ENCODE measurements around the gene TNFAIP1. TPM values are rescaled to one million over a fixed set of nuclear protein-coding genes. Genes with fewer than 3 reads are reported as not detected.
"Not testable (repeated sequence)": the region's sequence is repeated elsewhere in the genome, so short reads cannot be mapped to it uniquely, and the experiment has no call there.

The TNFAIP1 gene, protein sequence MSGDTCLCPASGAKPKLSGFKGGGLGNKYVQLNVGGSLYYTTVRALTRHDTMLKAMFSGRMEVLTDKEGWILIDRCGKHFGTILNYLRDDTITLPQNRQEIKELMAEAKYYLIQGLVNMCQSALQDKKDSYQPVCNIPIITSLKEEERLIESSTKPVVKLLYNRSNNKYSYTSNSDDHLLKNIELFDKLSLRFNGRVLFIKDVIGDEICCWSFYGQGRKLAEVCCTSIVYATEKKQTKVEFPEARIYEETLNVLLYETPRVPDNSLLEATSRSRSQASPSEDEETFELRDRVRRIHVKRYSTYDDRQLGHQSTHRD
- total RNA-seq (10 to 100 TPM in 4 of 5 experiments, 1 to 10 TPM in 1; 8.0 to 26.9 (median 25.9) TPM), polyA plus RNA-seq (10 to 100 TPM; 10.3 to 19.0 TPM), total RNA-seq (21.4 reads per million, percentile 52 among the genes with 10 or more reads in this experiment)

DNA sequence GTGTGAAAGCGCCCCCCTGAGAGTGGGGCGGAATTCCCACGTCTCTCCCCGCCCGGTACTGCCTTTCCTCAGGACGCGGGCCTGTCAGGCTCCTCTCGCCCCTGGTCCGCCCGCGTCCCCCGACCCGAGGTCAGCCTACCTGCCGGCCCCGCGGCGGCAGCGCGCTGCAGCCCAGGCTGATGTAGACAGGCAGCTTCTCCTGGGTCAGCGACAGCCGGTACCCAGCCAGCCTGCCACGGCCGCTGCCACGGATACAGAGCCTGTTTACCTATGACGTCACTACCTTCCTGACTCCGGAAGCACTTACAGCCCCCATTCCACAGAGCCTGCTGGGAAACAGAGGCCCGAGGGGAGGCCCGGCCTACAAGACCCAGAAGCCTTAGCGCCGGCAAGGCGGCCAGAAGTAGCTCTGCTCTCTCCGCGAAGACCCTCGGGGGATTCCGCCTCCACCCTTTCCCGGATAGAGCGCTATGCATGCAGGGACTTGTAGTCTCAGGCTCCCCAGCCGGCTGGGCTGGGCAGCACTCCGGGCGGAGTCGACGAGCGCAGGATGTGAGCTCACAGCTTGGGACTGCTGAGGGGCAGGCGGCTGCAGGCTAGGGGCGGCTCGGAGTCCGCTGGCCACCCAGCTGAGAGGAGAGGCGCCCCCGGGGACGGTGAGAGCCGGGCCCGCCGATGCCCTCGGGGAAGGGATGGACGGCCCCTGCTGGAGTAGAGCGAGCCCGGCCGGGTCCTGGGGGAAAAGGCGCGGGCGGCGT lies at the start of gene TNFAIP1, which contains the start of gene IFT20:
TNFAIP1 (plus strand) TSS at position 561 of the 758 bp plus-strand sequence. CDS start 3,761 bp downstream, outside the sequence.
IFT20 (minus strand) TSS at position 272 of the 758 bp plus-strand sequence. CDS start 3,487 bp downstream, outside the sequence.
- H3K27me3 Mint-ChIP-seq, result no peaks in the 10 kb centered on the region
- ChIA-PET CTCF (interaction anchor here (0.5 to 1.8 kb wide), 3 partner anchors 15 to 311 kb away, joined by 3 to 14 read pairs (median 3); partner anchors contain the start of gene POLDIP2), POLR2A (interaction anchor here (0.7 to 4.6 kb wide), 22 partner anchors 11 to 616 kb away, joined by 3 to 75 read pairs (median 4); partner anchors contain the start of genes ALDOC, BLTP2, PHF12 and POLDIP2)
- ATAC-seq, result peak; percentile 98
- H3K36me3 Mint-ChIP-seq, result peaks cover 0 to 15% (median 0%) of the 10 kb centered on the region in 5 donors
- Histone ChIP-seq H3K27me3 (ENCODE audit: control insufficient read depth in 2 of 2, insufficient read depth in 2 of 2, low read length in 2 of 2) (no peaks in the 10 kb centered on the region), H3K4me3 (ENCODE audit: low read length) (peak within 1 kb of the TSS; percentile 79), H3K4me1 (ENCODE audit: control insufficient read depth in 2 of 2, insufficient read depth in 2 of 2, low read length in 2 of 2) (peaks cover 16 to 19% of the 10 kb centered on the region in 2 donors), H3K9me3 (ENCODE audit: control insufficient read depth in 2 of 3, low read length in 3 of 3) (no peaks in the 10 kb centered on the region), H3K27ac (ENCODE audit: low read depth, low read length) (peak within 1 kb of the TSS; percentile 95), H3K36me3 (ENCODE audit: control insufficient read depth in 2 of 3, insufficient read depth in 3 of 3, low read length in 3 of 3) (peaks cover 0 to 37% (median 7%) of the 10 kb centered on the region in 3 experiments)
- intact Hi-C loops (cut with micrococcal nuclease), result loop anchor here (1.0 to 10.0 kb wide), 16 partner anchors 16 to 530 kb away; partner anchors contain the start of genes POLDIP2 (in 2 of the 2), SARM1 (in 2 of the 2), TMEM97 (in 2 of the 2) and ALDOC (in 1 of the 2)
- DNase-seq, result peak; percentile 86 to 100 (median 98)
- H3K27ac Mint-ChIP-seq, result peak within 1 kb of the TSS; percentile 91 to 98 (median 97)
- H3K4me3 Mint-ChIP-seq, result peak within 1 kb of the TSS; percentile 86 to 99 (median 97)
- no peaks in the 10 kb centered on the region for H3K9me3 Mint-ChIP-seq
- H3K4me1 Mint-ChIP-seq, result peaks cover 31 to 63% (median 59%) of the 10 kb centered on the region in 7 donors

DNA sequence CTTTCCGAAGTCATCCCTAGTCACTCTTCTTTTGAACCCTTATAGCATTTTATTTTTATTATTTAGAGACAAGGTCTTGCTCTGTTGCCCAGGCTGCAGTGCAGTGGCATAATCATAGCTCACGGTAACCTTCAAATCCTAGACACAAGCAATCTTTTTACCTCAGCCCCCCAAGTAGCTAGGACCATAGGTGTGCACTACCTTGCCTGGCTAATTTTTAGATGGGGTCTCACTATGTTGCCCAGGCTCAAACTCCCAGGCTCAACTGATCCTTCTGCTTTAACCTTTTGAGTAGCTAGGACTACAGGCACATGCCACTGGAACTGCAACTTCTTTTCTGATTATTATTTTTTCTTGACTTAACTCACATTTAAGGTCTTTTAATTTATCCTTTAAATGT lies 49.6 kb upstream of the TNFAIP1 start:
- H3K27me3 ChIP-seq (ENCODE audit: control insufficient read depth in 2 of 2, insufficient read depth in 2 of 2, low read length in 2 of 2), result no peaks in the 10 kb centered on the region
- H3K36me3 Mint-ChIP-seq, result no peaks in the 10 kb centered on the region
- no peaks in the 10 kb centered on the region for H3K9me3 Mint-ChIP-seq
- H3K9me3 ChIP-seq (ENCODE audit: control insufficient read depth in 2 of 3, low read length in 3 of 3), result no peaks in the 10 kb centered on the region
- no peaks in the 10 kb centered on the region for H3K4me1 Mint-ChIP-seq
- ChIA-PET CTCF (no interaction called here), POLR2A (no interaction called here)
- no peak overlapping the region for H3K4me3 Mint-ChIP-seq
- no peak overlapping the region for H3K27ac Mint-ChIP-seq
- H3K36me3 ChIP-seq (ENCODE audit: control insufficient read depth in 2 of 3, insufficient read depth in 3 of 3, low read length in 3 of 3), result no peaks in the 10 kb centered on the region
- no peaks in the 10 kb centered on the region for H3K4me1 ChIP-seq (ENCODE audit: control insufficient read depth in 2 of 2, insufficient read depth in 2 of 2, low read length in 2 of 2)
- ATAC-seq (no peak), DNase-seq (no peak)
- no peak overlapping the region for H3K4me3 ChIP-seq (ENCODE audit: low read length)
- intact Hi-C loops (cut with micrococcal nuclease), result no loop called here
- no peak overlapping the region for H3K27ac ChIP-seq (ENCODE audit: low read depth, low read length)
- H3K27me3 Mint-ChIP-seq, result peaks cover 0 to 36% (median 0%) of the 10 kb centered on the region in 5 donors

DNA sequence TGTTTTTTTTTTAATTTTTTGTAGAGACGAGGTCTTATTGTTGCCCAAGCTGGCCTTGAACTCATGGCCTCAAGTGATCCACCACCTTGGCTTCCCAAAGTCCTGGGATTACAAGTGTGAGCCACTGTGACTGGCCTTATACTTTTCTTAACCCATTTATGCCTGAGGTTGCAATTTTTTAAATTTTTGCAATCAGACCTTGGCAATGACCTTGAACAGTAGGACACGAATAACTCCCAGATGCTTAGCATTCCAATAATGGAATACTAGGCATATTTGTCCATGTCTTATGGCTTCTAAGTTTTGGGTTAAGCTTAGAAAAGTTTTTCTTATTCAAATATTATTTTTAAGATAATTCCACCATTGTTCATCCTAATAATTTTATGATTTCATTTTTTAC lies 44.9 kb upstream of the TNFAIP1 start:
- no peak overlapping the region for H3K27ac ChIP-seq (ENCODE audit: low read depth, low read length)
- H3K36me3 Mint-ChIP-seq, result no peaks in the 10 kb centered on the region
- no peak overlapping the region for H3K4me3 ChIP-seq (ENCODE audit: low read length)
- no peaks in the 10 kb centered on the region for H3K9me3 ChIP-seq (ENCODE audit: control insufficient read depth in 2 of 3, low read length in 3 of 3)
- no peak overlapping the region for H3K27ac Mint-ChIP-seq
- no peaks in the 10 kb centered on the region for H3K36me3 ChIP-seq (ENCODE audit: control insufficient read depth in 2 of 3, insufficient read depth in 3 of 3, low read length in 3 of 3)
- ATAC-seq, result no peak
- H3K4me1 ChIP-seq (ENCODE audit: control insufficient read depth in 2 of 2, insufficient read depth in 2 of 2, low read length in 2 of 2), result no peaks in the 10 kb centered on the region
- peaks cover 0 to 3% (median 0%) of the 10 kb centered on the region in 7 donors for H3K4me1 Mint-ChIP-seq
- intact Hi-C loops (cut with micrococcal nuclease), result no loop called here
- peaks cover 0 to 30% (median 19%) of the 10 kb centered on the region in 5 donors for H3K27me3 Mint-ChIP-seq
- ChIA-PET POLR2A (no interaction called here), CTCF (no interaction called here)
- H3K9me3 Mint-ChIP-seq, result no peaks in the 10 kb centered on the region
- no peak for DNase-seq
- no peak overlapping the region for H3K4me3 Mint-ChIP-seq
- H3K27me3 ChIP-seq (ENCODE audit: control insufficient read depth in 2 of 2, insufficient read depth in 2 of 2, low read length in 2 of 2), result no peaks in the 10 kb centered on the region

DNA sequence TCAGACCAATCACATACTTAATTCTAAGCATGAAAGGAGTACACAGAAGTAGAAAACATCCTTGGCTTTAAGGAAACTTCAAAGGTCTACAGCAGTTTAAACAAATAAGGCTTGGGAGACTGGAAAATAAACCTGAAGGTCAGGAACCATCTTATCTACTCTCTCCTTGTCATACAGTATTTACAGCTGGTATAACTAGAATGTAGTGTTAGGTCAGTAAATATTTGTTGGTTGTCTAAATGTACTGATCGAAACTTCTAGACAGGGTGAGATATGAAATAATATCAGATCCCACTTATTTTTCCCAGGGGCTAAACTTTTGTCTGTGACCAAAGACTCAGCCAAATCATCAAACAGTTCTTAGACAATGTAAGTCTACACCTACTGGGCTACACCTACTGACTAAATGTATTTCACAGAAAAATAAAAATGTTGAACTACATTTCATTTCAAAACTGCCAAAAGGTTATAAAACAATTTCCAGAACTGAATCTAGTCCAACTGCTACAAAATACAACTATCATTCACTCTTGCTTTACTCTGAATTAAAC lies 43.7 kb upstream of the TNFAIP1 start:
- CTCF ChIA-PET, result no interaction called here
- H3K4me1 Mint-ChIP-seq, result peaks cover 0 to 4% (median 0%) of the 10 kb centered on the region in 7 donors
- H3K27ac Mint-ChIP-seq, result no peak overlapping the region
- no peak overlapping the region for H3K4me3 Mint-ChIP-seq
- no peak overlapping the region for H3K4me3 ChIP-seq (ENCODE audit: low read length)
- H3K27me3 ChIP-seq (ENCODE audit: control insufficient read depth in 2 of 2, insufficient read depth in 2 of 2, low read length in 2 of 2), result no peaks in the 10 kb centered on the region
- POLR2A ChIA-PET, result no interaction called here
- no peaks in the 10 kb centered on the region for H3K4me1 ChIP-seq (ENCODE audit: control insufficient read depth in 2 of 2, insufficient read depth in 2 of 2, low read length in 2 of 2)
- H3K36me3 Mint-ChIP-seq, result no peaks in the 10 kb centered on the region
- no peaks in the 10 kb centered on the region for H3K9me3 Mint-ChIP-seq
- no peak for DNase-seq
- ATAC-seq, result no peak
- no peaks in the 10 kb centered on the region for H3K9me3 ChIP-seq (ENCODE audit: control insufficient read depth in 2 of 3, low read length in 3 of 3)
- intact Hi-C loops (cut with micrococcal nuclease), result no loop called here
- no peak overlapping the region for H3K27ac ChIP-seq (ENCODE audit: low read depth, low read length)
- H3K36me3 ChIP-seq (ENCODE audit: control insufficient read depth in 2 of 3, insufficient read depth in 3 of 3, low read length in 3 of 3), result no peaks in the 10 kb centered on the region
- H3K27me3 Mint-ChIP-seq, result peaks cover 0 to 27% (median 19%) of the 10 kb centered on the region in 5 donors

DNA sequence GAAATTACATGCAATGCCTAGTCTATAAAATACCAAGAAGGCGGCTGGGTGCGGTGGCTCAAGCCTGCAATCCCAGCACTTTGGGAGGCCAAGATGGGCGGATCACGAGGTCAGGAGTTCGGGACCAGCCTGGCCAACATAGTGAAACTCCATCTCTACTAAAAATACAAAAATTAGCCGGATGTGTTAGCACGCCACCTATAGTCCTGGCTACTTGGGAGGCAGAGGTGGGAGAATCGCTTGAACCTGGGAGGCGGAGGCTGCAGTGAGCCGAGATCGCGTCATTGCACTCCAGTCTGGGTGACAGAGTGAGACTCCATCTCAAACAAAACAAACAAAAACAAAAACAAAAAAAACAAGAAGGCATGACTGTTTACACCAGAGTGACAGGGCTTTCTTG lies 42.7 kb upstream of the TNFAIP1 start:
- POLR2A ChIA-PET; H3K4me3 ChIP-seq (ENCODE audit: low read length); H3K9me3 Mint-ChIP-seq; CTCF ChIA-PET; H3K27ac Mint-ChIP-seq; H3K4me3 Mint-ChIP-seq; DNase-seq; H3K27ac ChIP-seq (ENCODE audit: low read depth, low read length); intact Hi-C loops (cut with micrococcal nuclease); H3K27me3 ChIP-seq (ENCODE audit: control insufficient read depth in 2 of 2, insufficient read depth in 2 of 2, low read length in 2 of 2); H3K36me3 Mint-ChIP-seq; H3K36me3 ChIP-seq (ENCODE audit: control insufficient read depth in 2 of 3, insufficient read depth in 3 of 3, low read length in 3 of 3); H3K4me1 Mint-ChIP-seq; H3K4me1 ChIP-seq (ENCODE audit: control insufficient read depth in 2 of 2, insufficient read depth in 2 of 2, low read length in 2 of 2); ATAC-seq; H3K9me3 ChIP-seq (ENCODE audit: control insufficient read depth in 2 of 3, low read length in 3 of 3): not testable (repeated sequence)
- peaks cover 0 to 28% (median 19%) of the 10 kb centered on the region in 5 donors for H3K27me3 Mint-ChIP-seq

DNA sequence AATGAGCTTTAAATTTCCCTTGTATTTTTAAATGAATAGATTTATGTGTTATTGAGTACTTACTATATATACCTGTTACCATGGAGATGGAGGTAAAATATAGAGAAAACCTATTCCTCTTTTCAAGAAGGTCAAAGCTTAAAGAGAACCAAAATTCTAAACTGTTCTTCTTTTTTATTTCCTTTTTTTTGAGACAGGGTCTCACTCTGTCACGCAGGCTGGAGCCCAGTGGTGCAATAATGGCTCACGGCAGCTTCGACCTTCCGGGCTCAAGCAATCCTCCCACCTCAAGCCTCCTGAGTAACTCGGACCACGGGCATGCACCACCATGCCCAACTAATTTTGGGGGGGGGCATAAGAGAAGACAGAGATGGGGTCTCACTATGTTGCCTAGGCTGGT lies 41.6 kb upstream of the TNFAIP1 start:
- Histone ChIP-seq H3K9me3 (ENCODE audit: control insufficient read depth in 2 of 3, low read length in 3 of 3) (no peaks in the 10 kb centered on the region), H3K4me1 (ENCODE audit: control insufficient read depth in 2 of 2, insufficient read depth in 2 of 2, low read length in 2 of 2) (no peaks in the 10 kb centered on the region), H3K27me3 (ENCODE audit: control insufficient read depth in 2 of 2, insufficient read depth in 2 of 2, low read length in 2 of 2) (no peaks in the 10 kb centered on the region), H3K36me3 (ENCODE audit: control insufficient read depth in 2 of 3, insufficient read depth in 3 of 3, low read length in 3 of 3) (no peaks in the 10 kb centered on the region), H3K27ac (ENCODE audit: low read depth, low read length) (no peak overlapping the region), H3K4me3 (ENCODE audit: low read length) (no peak overlapping the region)
- Mint-ChIP-seq H3K27ac (no peak overlapping the region), H3K4me3 (no peak overlapping the region), H3K9me3 (no peaks in the 10 kb centered on the region), H3K36me3 (no peaks in the 10 kb centered on the region), H3K27me3 (peaks cover 0 to 26% (median 19%) of the 10 kb centered on the region in 5 donors), H3K4me1 (peaks cover 0 to 4% (median 0%) of the 10 kb centered on the region in 7 donors)
- CTCF ChIA-PET, result no interaction called here
- ATAC-seq, result peak; percentile 41
- intact Hi-C loops (cut with micrococcal nuclease), result no loop called here
- no peak for DNase-seq
- POLR2A ChIA-PET, result no interaction called here
